Kidney glomerular epithelial cell (primary cell): Measurements from ENCODE around the gene MYO18B.

ENCODE experiments used
- DNase-seq: peaks from one replicate; lab custom pipeline; 2025; lab: John Stamatoyannopoulos, UW

MYO18B gene

DNA sequence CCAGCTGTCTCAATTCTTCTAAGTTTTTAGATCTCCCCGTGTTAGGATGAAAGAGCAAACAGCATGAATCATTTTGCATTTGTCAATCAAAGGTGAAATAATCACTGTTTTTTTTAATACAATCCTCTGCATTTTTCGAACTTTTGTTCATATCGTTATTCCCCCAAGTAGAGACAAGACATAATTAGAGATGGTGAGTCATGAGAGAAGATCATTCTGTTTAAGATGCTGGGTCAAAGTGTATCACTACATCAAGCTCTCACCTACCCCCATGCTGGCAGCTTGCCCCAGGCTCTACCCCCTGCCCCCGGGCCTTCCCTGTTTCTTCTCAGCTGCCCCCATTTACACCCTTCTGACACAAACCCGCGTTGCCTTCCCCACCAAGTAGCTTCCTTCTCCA, 30.5 kb upstream of the MYO18B start:
- no peak for DNase-seq

DNA sequence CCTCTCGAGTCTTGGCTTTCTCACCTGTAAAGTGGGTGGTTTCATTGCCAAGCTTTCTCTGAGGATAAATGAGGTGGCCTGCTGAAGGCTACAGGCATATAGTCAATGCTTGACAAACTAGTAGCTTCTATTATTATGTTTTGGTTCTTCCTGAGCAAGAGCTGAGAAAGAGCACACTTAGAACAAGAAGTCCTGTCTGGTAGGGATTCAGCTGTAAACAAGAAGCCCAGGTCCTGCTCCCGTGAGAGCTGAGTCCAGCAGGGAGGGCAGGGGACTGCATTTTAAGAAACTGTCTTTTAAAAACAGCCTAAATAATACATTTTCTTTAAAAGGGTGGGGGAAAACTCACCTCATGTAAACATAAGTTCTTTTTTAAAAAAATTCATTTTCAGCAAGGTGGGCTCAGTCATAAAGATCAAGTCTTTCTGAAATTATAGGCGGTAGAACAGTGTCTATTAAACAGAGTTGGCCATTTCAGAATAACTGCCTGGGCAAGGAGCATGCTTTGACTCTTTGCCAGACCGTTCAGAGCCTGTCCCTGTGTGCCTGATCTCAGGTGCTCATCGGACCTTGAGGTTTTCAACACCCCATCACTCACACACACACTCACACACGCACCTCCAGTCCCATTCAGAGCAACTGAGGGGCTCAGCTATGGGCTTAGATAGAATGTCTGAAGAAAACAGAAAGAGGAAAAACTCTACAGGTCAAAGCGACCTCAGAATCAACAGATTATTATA, 29.2 kb upstream of the MYO18B start:
- DNase-seq = no peak

DNA sequence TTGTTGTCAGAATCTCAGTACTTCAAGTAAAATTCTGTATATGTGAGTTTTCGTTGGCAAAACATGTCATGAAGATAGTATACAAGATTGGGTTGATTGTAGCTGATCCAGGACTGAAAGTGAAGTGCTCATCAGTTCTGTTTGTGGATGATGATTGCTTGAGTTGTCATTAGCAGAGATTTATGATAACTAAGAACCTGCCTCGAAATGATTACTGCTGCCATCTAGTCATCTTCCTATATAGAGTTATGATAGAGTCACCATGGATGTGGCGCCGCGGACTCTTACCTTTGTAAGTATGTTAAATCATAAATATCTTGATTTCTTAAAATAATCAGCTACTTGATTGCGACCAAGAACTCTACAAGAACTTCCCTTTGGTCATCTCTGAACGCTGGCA, 27.9 kb upstream of the MYO18B start:
- DNase-seq = no peak

DNA sequence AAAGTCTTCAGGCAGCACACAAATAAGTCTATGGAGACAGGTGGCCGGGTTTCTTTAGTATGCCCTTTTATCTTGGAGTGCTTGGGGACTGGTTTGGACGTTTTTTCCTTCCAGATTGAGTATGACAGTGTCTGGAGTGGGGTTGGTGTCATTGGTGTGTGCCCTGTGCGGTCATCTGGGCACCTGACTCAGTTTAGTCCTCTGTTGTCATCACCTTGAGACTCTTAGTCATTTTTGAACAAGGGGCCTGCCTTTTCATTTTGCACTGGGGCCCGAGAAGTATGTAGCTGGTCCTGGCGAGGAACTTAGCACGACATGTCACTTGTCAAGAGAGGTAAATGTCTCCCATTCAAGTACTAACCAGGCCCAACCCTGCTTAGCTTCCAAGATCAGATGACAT, 27.2 kb upstream of the MYO18B start:
- DNase-seq = no peak

DNA sequence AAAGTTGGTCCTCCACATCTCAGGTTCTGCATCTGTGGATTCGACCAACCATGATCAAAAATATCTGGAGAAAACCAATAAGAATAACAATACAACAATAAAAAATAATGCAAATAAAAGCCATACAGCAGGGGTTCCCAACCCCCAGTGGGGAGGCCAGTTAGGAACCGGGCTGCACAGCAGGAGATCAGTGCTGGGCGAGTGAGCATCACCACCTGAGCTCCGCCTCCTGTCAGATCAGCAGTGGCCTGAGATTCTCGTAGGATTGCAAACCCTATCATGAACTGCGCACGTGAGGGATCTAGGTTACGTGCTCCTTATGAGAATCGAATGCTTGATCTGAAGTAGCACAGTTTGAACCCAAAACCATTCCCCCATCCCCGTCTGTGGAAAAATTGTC, 25.4 kb upstream of the MYO18B start:
- DNase-seq = no peak

DNA sequence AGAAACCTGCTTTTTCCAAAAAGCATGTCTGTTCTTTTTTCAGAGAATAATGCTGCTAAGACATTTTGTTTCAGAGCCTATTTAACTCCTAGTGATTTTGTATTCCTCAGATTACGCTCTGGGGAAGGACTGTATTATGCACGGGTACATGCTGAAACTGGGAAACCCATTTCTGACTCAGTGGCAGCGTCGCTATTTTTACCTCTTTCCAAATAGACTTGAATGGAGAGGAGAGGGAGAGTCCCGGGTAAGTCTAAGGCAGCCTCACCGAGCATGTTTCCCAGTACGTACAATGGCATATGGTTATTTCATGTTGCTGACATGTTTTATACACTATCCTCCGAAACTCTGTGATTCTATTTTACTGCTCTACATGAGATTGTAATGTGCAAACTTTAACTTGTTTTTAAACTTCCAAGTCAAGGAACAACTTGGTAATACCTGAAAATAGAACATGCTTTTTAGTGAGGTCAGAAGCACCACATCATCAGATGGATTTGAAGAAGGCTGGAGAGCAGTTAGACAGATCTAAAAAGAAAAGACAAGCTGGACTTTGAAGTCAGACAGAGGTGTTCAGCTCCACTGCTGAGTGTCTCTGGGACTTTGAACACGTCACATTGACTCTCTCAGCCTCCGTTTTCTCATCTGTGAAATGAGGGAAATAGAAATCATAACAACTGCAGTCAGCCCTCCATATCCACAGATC, 23.7 kb upstream of the MYO18B start:
- DNase-seq = no peak

DNA sequence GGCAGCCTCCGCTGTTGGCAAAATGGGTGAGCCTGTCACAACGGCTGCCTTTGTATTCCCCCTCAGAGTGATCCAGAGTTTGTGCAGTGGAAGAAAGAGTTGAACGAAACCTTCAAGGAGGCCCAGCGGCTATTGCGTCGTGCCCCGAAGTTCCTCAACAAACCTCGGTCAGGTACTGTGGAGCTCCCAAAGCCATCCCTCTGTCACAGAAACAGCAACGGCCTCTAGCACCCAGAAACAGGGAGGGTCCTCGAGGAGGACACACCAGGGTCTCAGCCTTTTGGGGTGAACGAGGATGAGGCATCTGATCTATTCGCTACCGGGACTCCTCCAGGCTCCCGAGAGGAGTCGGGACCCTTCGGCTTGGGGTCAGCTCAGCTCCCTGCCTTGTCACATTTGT, 19.8 kb upstream of the MYO18B start:
- DNase-seq = no peak

DNA sequence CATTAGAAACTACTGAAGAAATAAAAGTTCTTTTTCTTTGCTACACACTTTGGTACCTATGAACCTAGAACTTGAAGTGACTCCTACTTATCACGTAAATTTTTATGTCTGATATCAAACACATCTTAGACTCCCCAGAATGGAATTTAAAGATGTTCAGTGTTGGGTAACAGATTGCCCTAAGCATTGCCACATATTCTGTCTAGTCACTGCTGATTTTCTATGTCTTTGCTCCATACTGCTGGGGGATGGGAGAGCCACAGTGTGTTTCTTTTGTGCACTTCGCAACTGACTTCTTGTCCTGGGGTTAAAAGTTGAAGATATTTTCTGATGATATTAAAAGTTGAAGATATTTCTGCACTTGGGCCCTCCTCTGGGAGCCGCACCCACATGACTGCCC, 19.4 kb upstream of the MYO18B start:
- DNase-seq = no peak

DNA sequence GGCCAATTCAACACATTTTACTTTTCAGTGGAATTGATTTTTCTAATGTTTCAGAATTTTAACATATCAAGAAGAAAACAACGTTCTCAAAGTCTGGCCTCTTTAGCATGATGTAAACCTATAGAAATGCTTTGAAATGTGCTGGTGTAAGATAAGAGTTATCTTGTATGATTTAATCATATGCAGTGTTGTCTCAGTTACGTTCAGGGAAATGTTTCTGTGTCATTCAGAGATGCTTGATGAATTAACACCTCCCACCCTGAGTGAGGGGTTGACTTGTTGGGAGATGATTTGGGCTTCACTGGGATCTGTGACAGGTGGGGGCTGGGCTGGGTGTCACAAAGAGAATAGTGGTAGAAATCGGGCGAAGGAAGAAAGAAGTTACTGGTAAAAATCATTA, 15.7 kb upstream of the MYO18B start:
- no peak for DNase-seq

DNA sequence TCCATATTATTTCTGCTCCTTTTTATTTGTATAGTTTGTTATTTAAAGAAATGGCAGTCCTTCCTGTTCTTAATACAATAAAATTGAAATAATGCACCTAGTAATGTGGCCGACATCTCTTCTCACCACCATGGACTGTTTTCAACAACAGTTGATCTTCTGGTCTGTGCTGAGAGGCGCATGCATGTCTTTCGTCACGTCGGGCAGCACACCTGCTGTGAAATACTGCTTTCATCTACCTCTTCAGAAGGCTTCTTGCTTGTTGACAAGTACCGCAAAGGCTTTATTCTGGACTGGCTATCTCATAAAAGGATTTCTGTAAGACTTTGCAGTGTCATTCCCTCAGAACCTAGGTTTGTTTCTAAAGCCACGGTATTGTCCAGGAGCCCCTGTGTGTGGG, 13.9 kb upstream of the MYO18B start:
- no peak for DNase-seq

DNA sequence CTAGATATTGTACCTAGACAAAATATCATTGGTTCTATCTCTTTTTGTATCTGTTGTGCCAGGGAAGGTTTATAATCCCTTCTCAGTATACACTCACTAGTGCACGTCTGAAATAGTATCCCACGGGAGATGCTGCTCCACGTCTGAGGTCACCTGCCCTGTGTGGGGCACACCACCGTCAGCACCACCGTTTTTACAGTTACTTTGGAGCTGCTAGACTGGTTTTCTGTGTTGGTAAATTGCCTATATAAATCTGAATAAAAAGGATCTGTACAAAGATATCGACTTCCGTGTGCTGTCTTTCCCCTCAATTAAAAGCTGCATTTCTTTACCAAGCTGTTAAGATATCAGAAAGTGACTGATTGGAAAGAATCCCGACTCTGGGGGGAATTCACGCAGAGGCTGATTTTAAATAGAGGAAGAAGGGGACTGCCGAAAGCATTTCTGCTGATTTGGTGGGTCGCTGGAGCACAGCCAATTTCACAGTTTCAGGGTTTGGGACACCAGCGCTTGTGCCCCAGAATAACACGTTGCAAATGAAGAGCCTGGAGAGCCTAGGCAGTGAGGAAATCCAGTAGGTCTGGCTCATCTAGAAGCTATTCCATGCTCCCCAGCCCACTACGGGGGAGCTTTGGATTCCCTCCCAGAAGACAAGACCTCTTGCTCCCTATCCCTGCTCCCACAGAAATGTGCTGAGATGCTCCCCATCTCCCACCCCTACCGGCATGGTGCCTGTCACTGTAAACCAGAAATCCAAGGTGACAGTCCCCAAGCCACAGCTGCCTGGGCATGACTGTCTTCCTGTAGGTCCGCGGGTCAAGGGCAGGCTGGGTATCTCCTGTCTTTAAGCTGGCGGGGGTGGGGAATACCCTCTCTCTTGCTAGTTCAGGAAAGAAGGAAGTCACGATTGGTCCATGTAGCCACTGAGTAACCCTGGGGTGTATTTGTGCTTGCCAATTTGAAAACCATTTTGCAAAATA, 12.7 kb upstream of the MYO18B start:
- DNase-seq = no peak

DNA sequence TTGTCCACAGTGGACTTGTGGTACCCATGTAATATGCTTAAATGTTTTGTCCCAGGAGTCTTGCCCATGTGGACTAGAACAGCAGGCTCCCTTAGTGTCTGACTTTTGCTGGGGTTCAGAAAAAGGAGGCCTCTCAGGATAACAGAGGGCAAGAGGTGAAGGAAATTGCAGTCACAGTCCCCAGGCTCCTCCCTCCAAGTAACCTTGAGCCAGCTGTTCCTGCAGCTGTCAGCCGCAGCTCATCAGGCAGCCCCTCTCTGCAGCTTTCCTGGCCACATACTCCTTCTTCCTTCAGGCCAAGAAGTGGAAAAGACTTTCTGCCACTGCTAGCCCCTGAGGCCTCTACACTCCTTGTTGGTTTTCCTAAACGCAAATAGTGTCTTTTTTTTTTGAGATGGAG, 6.3 kb upstream of the MYO18B start:
- DNase-seq = no peak

DNA sequence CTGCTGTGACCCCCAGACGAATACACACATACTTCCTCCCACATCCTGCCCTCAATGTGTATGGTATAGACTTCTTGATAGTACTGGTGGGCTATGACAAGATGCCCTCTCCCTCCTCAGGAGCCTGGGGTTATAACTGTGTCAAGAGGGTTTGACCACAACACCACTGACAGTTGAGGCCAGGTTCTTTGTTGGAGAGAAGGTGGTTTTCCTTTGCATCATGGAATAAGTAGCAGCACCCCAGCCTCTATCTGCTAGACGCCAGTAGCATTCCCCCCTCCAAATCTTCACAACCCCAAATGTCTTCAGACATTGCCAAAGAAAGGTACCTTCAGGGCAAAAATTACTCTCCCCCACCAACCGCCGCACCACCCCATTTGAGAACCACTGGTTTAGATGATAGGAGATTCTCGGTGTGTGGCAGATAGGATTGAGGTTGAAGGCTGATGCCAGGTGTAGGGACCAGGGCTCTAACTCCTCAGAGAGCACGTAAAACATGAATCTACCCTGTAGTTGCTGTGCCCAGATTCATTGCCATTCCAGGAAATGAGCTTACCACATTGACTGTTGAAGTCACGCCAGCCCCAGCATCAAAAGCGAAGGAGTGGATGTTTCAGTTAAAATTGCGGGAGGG, 5.5 kb upstream of the MYO18B start:
- no peak for DNase-seq

DNA sequence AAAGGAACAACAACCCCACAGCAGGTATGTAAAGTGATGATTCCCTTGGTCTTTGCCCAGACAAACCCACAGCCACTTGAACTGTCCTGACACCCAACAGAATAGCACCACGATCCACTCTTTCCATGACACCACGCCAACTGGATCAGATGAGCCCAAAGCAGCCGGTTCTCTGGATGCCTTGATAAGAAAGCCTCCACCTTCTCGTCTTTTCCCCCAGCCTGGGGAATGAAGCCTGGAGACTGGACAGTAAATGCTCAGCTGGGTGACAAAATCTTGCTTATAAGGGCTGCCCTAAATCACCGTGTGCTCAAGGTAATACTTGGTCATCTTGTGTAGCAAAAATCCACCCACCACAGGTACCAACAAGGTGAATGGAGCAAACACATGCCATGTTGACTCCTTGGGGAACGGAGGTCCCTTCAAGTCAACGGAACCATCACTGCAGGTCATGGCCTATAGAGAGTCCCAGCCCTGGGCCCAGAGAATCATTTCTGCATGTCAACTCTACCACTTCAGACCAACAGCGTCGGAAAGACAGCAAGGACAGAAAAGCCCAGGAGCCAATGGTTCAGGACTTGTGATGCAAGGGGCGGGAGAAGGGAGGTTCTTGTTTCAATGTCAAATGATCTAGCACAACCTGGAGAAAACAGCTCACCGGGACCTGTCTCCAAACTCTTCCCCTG, 2.2 kb upstream of the MYO18B start:
- no peak for DNase-seq

DNA sequence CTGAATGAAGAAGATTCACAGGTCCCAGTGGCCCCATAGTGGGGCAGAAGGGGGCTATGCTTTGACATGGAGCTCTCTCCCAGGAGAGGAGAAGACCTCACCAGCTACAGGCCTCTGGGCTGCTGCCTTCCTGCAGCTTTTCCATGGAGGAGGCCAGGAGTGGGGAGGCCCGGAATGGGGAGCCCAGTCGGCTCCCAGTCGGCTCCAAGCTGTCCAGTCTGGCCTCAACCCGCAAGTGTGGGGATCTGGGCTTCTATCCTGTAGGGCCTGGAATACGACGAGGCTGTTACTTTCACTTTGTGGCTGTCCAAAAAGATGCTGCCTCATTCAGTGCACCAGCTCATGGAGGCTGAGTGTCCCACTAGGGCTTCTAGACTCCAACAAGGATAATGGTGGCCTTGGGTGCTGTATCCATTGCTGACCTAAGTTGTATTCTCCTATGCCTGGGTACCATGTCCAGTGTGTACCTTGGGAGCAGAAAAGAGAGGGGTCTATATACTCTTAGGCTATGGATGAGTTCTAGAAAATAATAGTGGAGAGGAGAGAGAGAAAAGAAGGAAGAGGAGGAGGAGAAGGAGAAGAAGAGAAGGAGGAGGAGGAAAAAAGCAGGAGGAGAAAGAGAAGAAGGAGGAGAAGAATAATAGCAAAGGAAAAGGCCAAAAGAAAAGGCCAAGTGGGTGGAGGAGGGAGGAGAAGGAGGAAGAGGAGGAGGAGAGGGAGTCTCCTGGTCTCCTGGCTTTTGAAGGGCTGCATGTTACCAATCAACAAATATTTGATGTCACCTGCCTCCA, 1.1 kb downstream of the MYO18B start:
- no peak for DNase-seq

DNA sequence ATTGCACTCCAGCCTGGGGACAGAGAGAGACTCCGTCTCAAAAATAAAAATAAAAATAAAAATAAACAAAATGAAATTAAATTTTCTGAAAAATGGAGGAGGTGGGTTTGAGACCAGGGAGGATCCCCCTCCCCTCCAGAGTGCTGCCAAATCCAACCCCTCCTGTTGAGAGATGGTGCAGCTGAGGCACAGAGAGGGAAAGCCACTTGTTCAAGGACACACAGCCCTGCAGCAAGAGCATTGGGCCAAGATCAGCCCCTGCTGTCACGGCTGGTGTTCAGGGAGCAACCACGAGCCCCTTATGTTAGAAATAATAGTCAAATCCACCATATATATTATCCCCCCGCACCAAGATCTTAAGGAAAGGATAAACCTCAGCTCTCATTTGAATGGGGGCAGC, 2.7 kb downstream of the MYO18B start:
- no peak for DNase-seq

DNA sequence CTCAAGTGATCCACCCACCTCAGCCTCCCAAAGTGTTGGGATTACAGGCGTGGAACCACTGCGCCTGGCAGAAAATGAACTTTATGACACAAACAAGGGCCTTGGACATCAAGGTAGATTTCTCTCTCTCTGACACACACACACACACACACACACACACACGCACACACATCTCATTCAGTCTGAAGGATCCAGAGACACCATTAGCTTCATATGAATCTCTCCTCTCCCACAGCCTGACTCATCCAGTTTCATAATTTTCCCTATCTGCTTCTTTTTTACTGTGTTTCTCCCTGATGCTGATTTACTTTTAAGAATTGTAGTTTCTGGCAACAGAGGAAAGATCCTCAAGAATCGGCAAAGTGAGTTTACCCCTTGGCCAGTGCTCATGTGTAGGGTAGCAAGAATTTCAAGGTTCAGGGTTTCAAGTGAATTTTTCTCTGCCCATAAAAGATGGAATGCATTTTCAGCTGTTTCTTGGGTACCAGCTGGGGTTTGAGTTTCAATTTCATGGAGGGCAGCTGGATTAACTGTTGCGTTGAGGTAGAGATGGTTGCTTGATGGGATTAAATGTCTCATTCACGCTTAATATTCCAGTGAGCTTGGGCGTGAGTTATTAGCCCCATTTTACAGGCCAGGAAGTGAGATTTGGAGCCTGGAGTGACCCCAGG, 3.5 kb downstream of the MYO18B start:
- DNase-seq = peak; percentile 10

DNA sequence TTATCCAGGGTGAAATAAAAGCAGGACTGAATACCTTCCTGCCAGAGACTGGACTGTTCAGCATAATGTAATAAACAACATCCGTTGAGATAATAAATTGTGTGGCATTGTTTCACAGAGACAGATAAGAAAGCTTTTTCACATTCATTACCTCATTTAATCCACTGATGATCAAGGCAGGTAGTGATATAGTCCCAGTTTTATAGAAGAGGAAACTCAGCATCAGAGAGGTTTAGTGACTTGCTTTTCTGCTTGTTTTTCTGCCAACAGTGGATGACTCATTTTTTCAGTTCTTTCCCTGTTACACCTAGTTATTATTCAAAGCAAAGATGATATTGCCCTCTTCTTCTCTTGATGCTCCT, 4.0 kb downstream of the MYO18B start:
- peak; percentile 11 for DNase-seq

DNA sequence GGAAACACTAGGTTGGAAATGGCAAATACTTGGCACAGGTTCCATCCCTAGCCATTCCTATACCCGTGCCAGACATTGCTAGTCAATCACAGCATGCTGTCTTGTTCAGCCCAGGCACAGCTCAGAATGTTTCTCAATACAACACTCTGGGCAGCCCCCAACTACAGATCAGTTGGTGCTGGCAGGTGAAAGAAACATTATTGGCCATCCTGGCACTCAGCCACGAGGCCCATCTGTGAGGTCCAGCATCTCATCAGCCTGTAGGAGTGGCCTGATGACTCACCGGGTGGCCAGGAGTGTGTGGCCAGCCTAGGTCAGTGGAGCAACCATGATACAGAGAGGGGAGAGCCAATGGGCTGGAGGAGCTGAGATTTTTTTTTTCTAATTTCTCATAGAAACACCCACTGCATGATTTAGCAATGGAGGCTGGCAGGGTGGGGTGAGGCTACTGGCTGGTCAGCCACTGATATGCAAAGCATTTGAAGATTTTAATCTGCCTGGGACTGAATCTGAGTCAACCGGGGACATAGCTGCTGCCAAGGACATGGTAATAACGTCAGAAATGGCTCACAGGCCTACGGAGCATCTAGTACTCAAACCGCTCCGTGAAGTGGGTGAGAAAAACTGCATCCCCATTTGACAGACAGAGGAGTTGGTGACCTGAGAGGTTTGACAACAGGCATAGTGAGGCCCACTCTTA, 5.4 kb downstream of the MYO18B start:
- DNase-seq = peak; percentile 70

DNA sequence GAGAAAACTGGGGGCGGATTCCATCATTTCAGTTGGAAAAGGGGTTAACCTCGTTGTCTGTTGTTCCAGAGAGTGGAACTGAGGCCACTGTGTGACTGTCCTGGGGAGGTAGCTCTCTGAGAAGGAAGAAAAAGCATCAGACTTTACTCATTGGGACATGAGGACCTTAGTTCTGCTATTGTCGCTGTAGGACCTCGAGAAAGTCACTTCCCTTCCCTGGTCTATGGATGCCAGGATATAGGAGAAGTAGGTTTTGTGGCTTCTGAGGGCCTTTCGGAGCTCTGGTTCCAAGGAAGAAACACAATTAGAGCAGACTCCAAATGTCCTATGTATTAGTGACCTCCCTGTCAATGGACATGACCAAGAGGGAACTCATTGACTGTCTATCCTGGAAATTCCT, 6.2 kb downstream of the MYO18B start:
- DNase-seq = no peak
